ENCODE measurements around the gene RPS6KL1.

RPS6KL1 gene

GRCh38 chr14:74953686-74954085, 30.6 kb upstream of the RPS6KL1 start:
- H3K27me3 ChIP-seq (ENCODE audit: control insufficient read depth, insufficient read depth, low read length), result no peaks in the 10 kb centered on the region
- peaks cover 15% of the 10 kb centered on the region for H3K4me1 ChIP-seq
- H3K9me3 ChIP-seq (ENCODE audit: control insufficient read depth, low read length), result no peaks in the 10 kb centered on the region
- H3K36me3 ChIP-seq (ENCODE audit: control insufficient read depth, insufficient read depth, low read length), result no peaks in the 10 kb centered on the region
- no peak overlapping the region for H3K27ac ChIP-seq
- no peak overlapping the region for H3K4me3 ChIP-seq (ENCODE audit: low read depth, low read length)
- H2AFZ ChIP-seq, result peak overlapping the region; percentile 70
- H3K4me2 ChIP-seq (ENCODE audit: low read length), result no peak overlapping the region
- TF ChIP-seq CTCF (IDR thresholded peaks at IDR 0.05), result no peak
- no peak overlapping the region for H3K9ac ChIP-seq
- no peaks in the 10 kb centered on the region for H3K79me2 ChIP-seq

GRCh38 chr14:74952697-74953484, 29.8 kb upstream of the RPS6KL1 start:
- no peaks in the 10 kb centered on the region for H3K36me3 ChIP-seq (ENCODE audit: control insufficient read depth, insufficient read depth, low read length)
- H2AFZ ChIP-seq, result no peak overlapping the region
- H3K9me3 ChIP-seq (ENCODE audit: control insufficient read depth, low read length), result no peaks in the 10 kb centered on the region
- no peaks in the 10 kb centered on the region for H3K79me2 ChIP-seq
- no peak overlapping the region for H3K4me2 ChIP-seq (ENCODE audit: low read length)
- no peak for TF ChIP-seq CTCF (IDR thresholded peaks at IDR 0.05)
- no peak overlapping the region for H3K4me3 ChIP-seq (ENCODE audit: low read depth, low read length)
- no peaks in the 10 kb centered on the region for H3K27me3 ChIP-seq (ENCODE audit: control insufficient read depth, insufficient read depth, low read length)
- no peak overlapping the region for H3K27ac ChIP-seq
- H3K9ac ChIP-seq, result no peak overlapping the region
- H3K4me1 ChIP-seq, result peaks cover 15% of the 10 kb centered on the region

GRCh38 chr14:74952180-74952665, 29.2 kb upstream of the RPS6KL1 start:
- Histone ChIP-seq H3K27me3 (ENCODE audit: control insufficient read depth, insufficient read depth, low read length) (no peaks in the 10 kb centered on the region), H3K9ac (no peak overlapping the region), H3K36me3 (ENCODE audit: control insufficient read depth, insufficient read depth, low read length) (no peaks in the 10 kb centered on the region), H2AFZ (no peak overlapping the region), H3K79me2 (no peaks in the 10 kb centered on the region), H3K27ac (no peak overlapping the region), H3K4me2 (ENCODE audit: low read length) (no peak overlapping the region), H3K4me1 (peaks cover 15% of the 10 kb centered on the region), H3K4me3 (ENCODE audit: low read depth, low read length) (no peak overlapping the region), H3K9me3 (ENCODE audit: control insufficient read depth, low read length) (no peaks in the 10 kb centered on the region)
- TF ChIP-seq CTCF (IDR thresholded peaks at IDR 0.05), result no peak

- Histone ChIP-seq H3K27me3 (ENCODE audit: control insufficient read depth, insufficient read depth, low read length) (no peaks in the 10 kb centered on the region), H3K27ac (no peak overlapping the region), H3K9ac (no peak overlapping the region), H3K4me1 (peaks cover 15% of the 10 kb centered on the region), H3K36me3 (ENCODE audit: control insufficient read depth, insufficient read depth, low read length) (no peaks in the 10 kb centered on the region), H3K4me3 (ENCODE audit: low read depth, low read length) (no peak overlapping the region), H3K4me2 (ENCODE audit: low read length) (no peak overlapping the region), H2AFZ (no peak overlapping the region), H3K79me2 (no peaks in the 10 kb centered on the region), H3K9me3 (ENCODE audit: control insufficient read depth, low read length) (no peaks in the 10 kb centered on the region)
- TF ChIP-seq CTCF (IDR thresholded peaks at IDR 0.05), result no peak
Observed at GRCh38 chr14:74951443-74952179, 28.6 kb upstream of the RPS6KL1 start.
